GM23338 (cell line): ENCODE measurements around the gene MAST4. TPM values are rescaled to one million over a fixed set of nuclear protein-coding genes. Genes with fewer than 3 reads are reported as not detected.

ENCODE experiments used
- ATAC-seq: fragments of 200-7000 bp; cut with Tn5 transposase; 3 replicates; pipeline ENCODE4 v1.9.1; 2020
- DNase-seq: peaks from one replicate; pipeline ENCODE4 v3.0.0-alpha.2; 2015; ENCODE audit warnings: low spot score
- H2AFZ ChIP-seq: fragments of 200-600 bp; sonication (generic); 2 replicates; pipeline ENCODE4 v1.8.0; 2016; ENCODE audit warnings: antibody characterized with exemption, mild to moderate bottlenecking, moderate library complexity
- H3F3A ChIP-seq: fragments of 200-600 bp; sonication (generic); replicated peaks from 2 replicates; pipeline ENCODE4 v1.8.0; 2017; ENCODE audit warnings: antibody characterized with exemption, mixed run types, low read depth
- H3K27ac ChIP-seq: fragments of 200-600 bp; sonication (generic); 2 replicates; pipeline ENCODE4 v1.6.1; 2016; ENCODE audit warnings: low read depth
- H3K27me3 ChIP-seq: fragments of 200-600 bp; sonication (generic); 2 replicates; pipeline ENCODE4 v1.8.0; 2016; ENCODE audit warnings: mild to moderate bottlenecking, mixed run types, moderate library complexity; ENCODE audit not compliant: insufficient read depth
- H3K36me3 ChIP-seq: fragments of 200-600 bp; sonication (generic); 2 replicates; pipeline ENCODE4 v1.8.0; 2016; ENCODE audit warnings: mild to moderate bottlenecking; ENCODE audit not compliant: insufficient read depth
- H3K4me1 ChIP-seq: fragments of 200-600 bp; sonication (generic); 2 replicates; pipeline ENCODE4 v1.8.0; 2016; ENCODE audit warnings: mild to moderate bottlenecking, moderate library complexity; ENCODE audit not compliant: insufficient read depth
- H3K4me2 ChIP-seq: fragments of 200-600 bp; sonication (generic); 2 replicates; pipeline ENCODE4 v1.7.1; 2017; ENCODE audit warnings: mixed run types
- H3K4me3 ChIP-seq: fragments of 200-600 bp; sonication (generic); 2 replicates; pipeline ENCODE4 v1.6.1; 2016; ENCODE audit warnings: mixed run types
- H3K79me2 ChIP-seq: fragments of 200-600 bp; sonication (generic); replicated peaks from 2 replicates; pipeline ENCODE4 v1.8.0; 2017; ENCODE audit warnings: mild to moderate bottlenecking; ENCODE audit not compliant: insufficient read depth
- H3K9me2 ChIP-seq: fragments of 200-600 bp; sonication (generic); 2 replicates; pipeline ENCODE4 v1.8.0; 2017; ENCODE audit not compliant: insufficient read depth
- H4K20me1 ChIP-seq: fragments of 200-600 bp; sonication (generic); replicated peaks from 2 replicates; pipeline ENCODE4 v1.8.0; 2017; ENCODE audit warnings: mild to moderate bottlenecking; ENCODE audit not compliant: insufficient read depth
- H3K27ac Mint-ChIP-seq: 2 replicates; pipeline ENCODE4 v1.8.0; 2020; ENCODE audit warnings: inconsistent platforms, mild to moderate bottlenecking, moderate library complexity, mixed read lengths
- H3K27me3 Mint-ChIP-seq: 3 replicates; pipeline ENCODE4 v1.8.0; 2022; ENCODE audit warnings: low read depth, mild to moderate bottlenecking, moderate library complexity, mixed read lengths, inconsistent platforms; ENCODE audit not compliant: insufficient read depth, poor library complexity
- H3K36me3 Mint-ChIP-seq: 3 replicates; pipeline ENCODE4 v1.8.0; 2021; ENCODE audit warnings: low read depth, mild to moderate bottlenecking, inconsistent platforms, moderate library complexity, mixed read lengths
- H3K4me1 Mint-ChIP-seq: 3 replicates; pipeline ENCODE4 v1.8.0; 2020; ENCODE audit warnings: mild to moderate bottlenecking, inconsistent platforms, mixed read lengths
- H3K4me3 Mint-ChIP-seq: 3 replicates; pipeline ENCODE4 v1.8.0; 2021; ENCODE audit warnings: moderate library complexity, mild to moderate bottlenecking, inconsistent platforms, mixed read lengths
- H3K9me3 Mint-ChIP-seq: 3 replicates; pipeline ENCODE4 v1.8.0; 2020; ENCODE audit warnings: moderate library complexity, mild to moderate bottlenecking, inconsistent platforms, mixed read lengths
- CREB1 ChIP-seq: fragments of 250-450 bp; sonication (Bioruptor Pico); IDR thresholded peaks from 2 replicates; pipeline ENCODE4 v1.5.0; 2020; ENCODE audit warnings: low read depth, mild to moderate bottlenecking, moderate library complexity
- CTCF ChIP-seq, 2 experiments: fragments of 200-600 bp in 1 of 2; sonication (generic) in 1 of 2; conservative IDR thresholded peaks; 2 replicates each; pipeline versions ENCODE4 v1.5.1 to v1.6.1; 2016 to 2017; ENCODE audit warnings: antibody characterized with exemption in 2 of 2, low read depth in 2 of 2, mild to moderate bottlenecking in 2 of 2, moderate library complexity in 1 of 2
- EZH2 ChIP-seq: fragments of 200-600 bp; sonication (generic); IDR thresholded peaks from one replicate; pipeline ENCODE4 v1.8.0; 2017; ENCODE audit warnings: antibody characterized with exemption, mild to moderate bottlenecking, low read depth; ENCODE audit not compliant: unreplicated experiment
- EZH2phosphoT487 ChIP-seq: fragments of 200-600 bp; sonication (generic); IDR thresholded peaks from one replicate; pipeline ENCODE4 v1.8.1; 2018; ENCODE audit warnings: antibody characterized with exemption; ENCODE audit not compliant: unreplicated experiment
- JUNB ChIP-seq: IDR thresholded peaks from one replicate; pipeline ENCODE4 v1.6.1; 2016; ENCODE audit warnings: antibody characterized with exemption; ENCODE audit not compliant: unreplicated experiment
- NANOG ChIP-seq: IDR thresholded peaks from 2 replicates; pipeline ENCODE4 v1.6.1; 2016; ENCODE audit warnings: antibody characterized with exemption, borderline replicate concordance
- POLR2AphosphoS5 ChIP-seq: IDR thresholded peaks from 2 replicates; pipeline ENCODE4 v1.6.1; 2016; ENCODE audit warnings: antibody characterized with exemption, low read depth
- STAT1 ChIP-seq: IDR thresholded peaks from one replicate; pipeline ENCODE4 v1.6.1; 2016; ENCODE audit warnings: antibody characterized with exemption; ENCODE audit not compliant: unreplicated experiment
- ZNF114 ChIP-seq: fragments of 250-450 bp; sonication (Bioruptor Pico); IDR thresholded peaks from 2 replicates; pipeline ENCODE4 v1.5.0; 2020; ENCODE audit warnings: mild to moderate bottlenecking, moderate library complexity
- ZNF331 ChIP-seq: fragments of 250-450 bp; sonication (Bioruptor Pico); IDR thresholded peaks from 2 replicates; pipeline ENCODE4 v1.5.0; 2020; ENCODE audit warnings: low read depth, mild to moderate bottlenecking, moderate library complexity
- polyA plus RNA-seq: library from polyadenylated mRNA; unstranded; fragments of >200 nt; fragmentation: Nextera tagmentation; extraction: Ambion mirVana; gene quantifications from 2 replicates; pipeline ENCODE4 v1.2.1, GENCODE V29; 2016
- total RNA-seq: library from RNA; depleted of rRNA; stranded (reverse); fragments of >200 nt; shearing (Covaris generic); gene quantifications from 2 replicates; pipeline ENCODE4 v1.2.3, GENCODE V29; 2014
- TF ChIP-seq, protein P1 (sequence below): IDR thresholded peaks from 2 replicates; pipeline ENCODE4 v1.6.1; 2016; ENCODE audit warnings: antibody characterized with exemption
- TF ChIP-seq, protein P2 (sequence below): fragments of 250-450 bp; sonication (Bioruptor Pico); IDR thresholded peaks from 2 replicates; pipeline ENCODE4 v1.5.0; 2020; ENCODE audit warnings: mild to moderate bottlenecking, moderate library complexity
- TF ChIP-seq, protein P3 (sequence below): IDR thresholded peaks from one replicate; pipeline ENCODE4 v1.6.1; 2018; ENCODE audit warnings: antibody characterized with exemption; ENCODE audit not compliant: unreplicated experiment

The MAST4 gene
- total and polyA plus RNA-seq, 2 experiments from 2014 or later = 3.6 to 8.5 TPM

DNA sequence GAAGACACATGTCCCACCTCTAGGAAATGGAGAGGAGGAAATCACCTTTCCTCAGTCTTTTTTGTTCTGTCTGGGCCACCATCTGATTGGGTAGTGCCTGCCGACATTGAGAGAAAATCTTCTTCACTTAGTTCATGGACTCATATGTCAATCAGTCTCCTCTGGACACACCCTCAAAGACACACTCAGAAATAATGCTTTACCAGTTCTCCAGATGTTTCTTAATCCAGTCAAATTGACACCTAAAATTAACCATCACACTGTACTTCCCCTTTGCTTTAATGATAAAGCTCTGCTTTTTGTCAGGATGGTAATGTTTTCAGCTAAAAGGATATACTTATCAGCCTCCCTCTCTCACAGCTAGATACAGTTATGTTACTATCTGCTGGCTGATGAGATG, 333.1 kb downstream of the MAST4 start:
- no peaks in the 10 kb centered on the region for H3K79me2 ChIP-seq
- Mint-ChIP-seq H3K27me3 (no peaks in the 10 kb centered on the region), H3K9me3 (no peaks in the 10 kb centered on the region), H3K4me3 (no peak overlapping the region), H3K27ac (no peak overlapping the region), H3K4me1 (no peaks in the 10 kb centered on the region; the same call in 2 of the 3 replicates), H3K36me3 (no peaks in the 10 kb centered on the region)
- no peak overlapping the region for H3K27ac ChIP-seq
- H3K4me1 ChIP-seq = peaks cover 6% of the 10 kb centered on the region; the same call in 1 of the 2 replicates
- TF ChIP-seq, protein P1, sequence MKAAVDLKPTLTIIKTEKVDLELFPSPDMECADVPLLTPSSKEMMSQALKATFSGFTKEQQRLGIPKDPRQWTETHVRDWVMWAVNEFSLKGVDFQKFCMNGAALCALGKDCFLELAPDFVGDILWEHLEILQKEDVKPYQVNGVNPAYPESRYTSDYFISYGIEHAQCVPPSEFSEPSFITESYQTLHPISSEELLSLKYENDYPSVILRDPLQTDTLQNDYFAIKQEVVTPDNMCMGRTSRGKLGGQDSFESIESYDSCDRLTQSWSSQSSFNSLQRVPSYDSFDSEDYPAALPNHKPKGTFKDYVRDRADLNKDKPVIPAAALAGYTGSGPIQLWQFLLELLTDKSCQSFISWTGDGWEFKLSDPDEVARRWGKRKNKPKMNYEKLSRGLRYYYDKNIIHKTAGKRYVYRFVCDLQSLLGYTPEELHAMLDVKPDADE = no peak
- TF ChIP-seq, protein P2, sequence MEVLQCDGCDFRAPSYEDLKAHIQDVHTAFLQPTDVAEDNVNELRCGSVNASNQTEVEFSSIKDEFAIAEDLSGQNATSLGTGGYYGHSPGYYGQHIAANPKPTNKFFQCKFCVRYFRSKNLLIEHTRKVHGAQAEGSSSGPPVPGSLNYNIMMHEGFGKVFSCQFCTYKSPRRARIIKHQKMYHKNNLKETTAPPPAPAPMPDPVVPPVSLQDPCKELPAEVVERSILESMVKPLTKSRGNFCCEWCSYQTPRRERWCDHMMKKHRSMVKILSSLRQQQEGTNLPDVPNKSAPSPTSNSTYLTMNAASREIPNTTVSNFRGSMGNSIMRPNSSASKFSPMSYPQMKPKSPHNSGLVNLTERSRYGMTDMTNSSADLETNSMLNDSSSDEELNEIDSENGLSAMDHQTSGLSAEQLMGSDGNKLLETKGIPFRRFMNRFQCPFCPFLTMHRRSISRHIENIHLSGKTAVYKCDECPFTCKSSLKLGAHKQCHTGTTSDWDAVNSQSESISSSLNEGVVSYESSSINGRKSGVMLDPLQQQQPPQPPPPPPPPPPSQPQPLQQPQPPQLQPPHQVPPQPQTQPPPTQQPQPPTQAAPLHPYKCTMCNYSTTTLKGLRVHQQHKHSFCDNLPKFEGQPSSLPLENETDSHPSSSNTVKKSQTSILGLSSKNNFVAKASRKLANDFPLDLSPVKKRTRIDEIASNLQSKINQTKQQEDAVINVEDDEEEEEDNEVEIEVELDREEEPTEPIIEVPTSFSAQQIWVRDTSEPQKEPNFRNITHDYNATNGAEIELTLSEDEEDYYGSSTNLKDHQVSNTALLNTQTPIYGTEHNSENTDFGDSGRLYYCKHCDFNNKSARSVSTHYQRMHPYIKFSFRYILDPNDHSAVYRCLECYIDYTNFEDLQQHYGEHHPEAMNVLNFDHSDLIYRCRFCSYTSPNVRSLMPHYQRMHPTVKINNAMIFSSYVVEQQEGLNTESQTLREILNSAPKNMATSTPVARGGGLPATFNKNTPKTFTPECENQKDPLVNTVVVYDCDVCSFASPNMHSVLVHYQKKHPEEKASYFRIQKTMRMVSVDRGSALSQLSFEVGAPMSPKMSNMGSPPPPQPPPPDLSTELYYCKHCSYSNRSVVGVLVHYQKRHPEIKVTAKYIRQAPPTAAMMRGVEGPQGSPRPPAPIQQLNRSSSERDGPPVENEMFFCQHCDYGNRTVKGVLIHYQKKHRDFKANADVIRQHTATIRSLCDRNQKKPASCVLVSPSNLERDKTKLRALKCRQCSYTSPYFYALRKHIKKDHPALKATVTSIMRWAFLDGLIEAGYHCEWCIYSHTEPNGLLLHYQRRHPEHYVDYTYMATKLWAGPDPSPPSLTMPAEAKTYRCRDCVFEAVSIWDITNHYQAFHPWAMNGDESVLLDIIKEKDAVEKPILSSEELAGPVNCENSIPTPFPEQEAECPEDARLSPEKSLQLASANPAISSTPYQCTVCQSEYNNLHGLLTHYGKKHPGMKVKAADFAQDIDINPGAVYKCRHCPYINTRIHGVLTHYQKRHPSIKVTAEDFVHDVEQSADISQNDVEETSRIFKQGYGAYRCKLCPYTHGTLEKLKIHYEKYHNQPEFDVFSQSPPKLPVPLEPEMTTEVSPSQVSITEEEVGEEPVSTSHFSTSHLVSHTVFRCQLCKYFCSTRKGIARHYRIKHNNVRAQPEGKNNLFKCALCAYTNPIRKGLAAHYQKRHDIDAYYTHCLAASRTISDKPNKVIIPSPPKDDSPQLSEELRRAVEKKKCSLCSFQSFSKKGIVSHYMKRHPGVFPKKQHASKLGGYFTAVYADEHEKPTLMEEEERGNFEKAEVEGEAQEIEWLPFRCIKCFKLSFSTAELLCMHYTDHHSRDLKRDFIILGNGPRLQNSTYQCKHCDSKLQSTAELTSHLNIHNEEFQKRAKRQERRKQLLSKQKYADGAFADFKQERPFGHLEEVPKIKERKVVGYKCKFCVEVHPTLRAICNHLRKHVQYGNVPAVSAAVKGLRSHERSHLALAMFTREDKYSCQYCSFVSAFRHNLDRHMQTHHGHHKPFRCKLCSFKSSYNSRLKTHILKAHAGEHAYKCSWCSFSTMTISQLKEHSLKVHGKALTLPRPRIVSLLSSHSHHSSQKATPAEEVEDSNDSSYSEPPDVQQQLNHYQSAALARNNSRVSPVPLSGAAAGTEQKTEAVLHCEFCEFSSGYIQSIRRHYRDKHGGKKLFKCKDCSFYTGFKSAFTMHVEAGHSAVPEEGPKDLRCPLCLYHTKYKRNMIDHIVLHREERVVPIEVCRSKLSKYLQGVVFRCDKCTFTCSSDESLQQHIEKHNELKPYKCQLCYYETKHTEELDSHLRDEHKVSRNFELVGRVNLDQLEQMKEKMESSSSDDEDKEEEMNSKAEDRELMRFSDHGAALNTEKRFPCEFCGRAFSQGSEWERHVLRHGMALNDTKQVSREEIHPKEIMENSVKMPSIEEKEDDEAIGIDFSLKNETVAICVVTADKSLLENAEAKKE (CRISPR knock-in tag) = no peak
- TF ChIP-seq ZNF331 (CRISPR knock-in tag) = no peak
- TF ChIP-seq NANOG = no peak
- TF ChIP-seq POLR2AphosphoS5 = no peak
- TF ChIP-seq CREB1 = no peak
- no peak for TF ChIP-seq EZH2
- TF ChIP-seq ZNF114 (CRISPR knock-in tag) = no peak
- TF ChIP-seq, protein P3, sequence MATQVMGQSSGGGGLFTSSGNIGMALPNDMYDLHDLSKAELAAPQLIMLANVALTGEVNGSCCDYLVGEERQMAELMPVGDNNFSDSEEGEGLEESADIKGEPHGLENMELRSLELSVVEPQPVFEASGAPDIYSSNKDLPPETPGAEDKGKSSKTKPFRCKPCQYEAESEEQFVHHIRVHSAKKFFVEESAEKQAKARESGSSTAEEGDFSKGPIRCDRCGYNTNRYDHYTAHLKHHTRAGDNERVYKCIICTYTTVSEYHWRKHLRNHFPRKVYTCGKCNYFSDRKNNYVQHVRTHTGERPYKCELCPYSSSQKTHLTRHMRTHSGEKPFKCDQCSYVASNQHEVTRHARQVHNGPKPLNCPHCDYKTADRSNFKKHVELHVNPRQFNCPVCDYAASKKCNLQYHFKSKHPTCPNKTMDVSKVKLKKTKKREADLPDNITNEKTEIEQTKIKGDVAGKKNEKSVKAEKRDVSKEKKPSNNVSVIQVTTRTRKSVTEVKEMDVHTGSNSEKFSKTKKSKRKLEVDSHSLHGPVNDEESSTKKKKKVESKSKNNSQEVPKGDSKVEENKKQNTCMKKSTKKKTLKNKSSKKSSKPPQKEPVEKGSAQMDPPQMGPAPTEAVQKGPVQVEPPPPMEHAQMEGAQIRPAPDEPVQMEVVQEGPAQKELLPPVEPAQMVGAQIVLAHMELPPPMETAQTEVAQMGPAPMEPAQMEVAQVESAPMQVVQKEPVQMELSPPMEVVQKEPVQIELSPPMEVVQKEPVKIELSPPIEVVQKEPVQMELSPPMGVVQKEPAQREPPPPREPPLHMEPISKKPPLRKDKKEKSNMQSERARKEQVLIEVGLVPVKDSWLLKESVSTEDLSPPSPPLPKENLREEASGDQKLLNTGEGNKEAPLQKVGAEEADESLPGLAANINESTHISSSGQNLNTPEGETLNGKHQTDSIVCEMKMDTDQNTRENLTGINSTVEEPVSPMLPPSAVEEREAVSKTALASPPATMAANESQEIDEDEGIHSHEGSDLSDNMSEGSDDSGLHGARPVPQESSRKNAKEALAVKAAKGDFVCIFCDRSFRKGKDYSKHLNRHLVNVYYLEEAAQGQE = no peak
- no peak for TF ChIP-seq STAT1
- TF ChIP-seq EZH2phosphoT487 = no peak
- TF ChIP-seq CTCF (conservative IDR thresholded peaks at IDR 0.05; ENCODE audit: low read depth in 2 of 2) = no peak
- no peak for TF ChIP-seq JUNB
- H3K4me2 ChIP-seq = no peak overlapping the region
- H3F3A ChIP-seq = no peaks in the 10 kb centered on the region
- H3K4me3 ChIP-seq = no peak overlapping the region
- ATAC-seq (no peak), DNase-seq (no peak)
- no peak overlapping the region for H2AFZ ChIP-seq
- no peaks in the 10 kb centered on the region for H3K36me3 ChIP-seq
- no peaks in the 10 kb centered on the region for H3K27me3 ChIP-seq
- H4K20me1 ChIP-seq = no peaks in the 10 kb centered on the region
- H3K9me2 ChIP-seq = 0 out of 2 replicates have a peak, but pooled peaks cover 6% of the 10 kb centered on the region
